Keratinocyte (primary cell): Measurements from ENCODE around the gene KRT78.

ENCODE experiments used
- CTCF ChIP-seq, 3 experiments: IDR thresholded peaks in 1 of 3; conservative IDR thresholded peaks in 1 of 3; optimal IDR thresholded peaks in 1 of 3; 2 replicates in 2 of 3; 3 replicates in 1 of 3; pipeline versions ENCODE3 to v1.5.1; 2011; ENCODE audit warnings: low read length in 3 of 3, mild to moderate bottlenecking in 3 of 3, moderate library complexity in 2 of 3, control low read depth in 1 of 3, inconsistent platforms in 1 of 3; ENCODE audit not compliant: insufficient read depth in 2 of 3; ENCODE audit errors: extremely low read depth in 1 of 3
- EZH2 ChIP-seq: IDR thresholded peaks from one replicate; pipeline ENCODE4 v1.6.1; 2012; ENCODE audit warnings: inconsistent platforms, mild to moderate bottlenecking, low read length, moderate library complexity

- TF ChIP-seq CTCF (optimal IDR thresholded peaks at IDR 0.05 in 1 of 3, IDR thresholded peaks at IDR 0.05 in 1 of 3, conservative IDR thresholded peaks at IDR 0.05 in 1 of 3; ENCODE audit: extremely low read depth in 1 of 3, insufficient read depth in 2 of 3, low read length in 3 of 3): no peak
- TF ChIP-seq EZH2: no peak
Measured at GRCh38 chr12:52851787-52852186, 3.0 kb upstream of the KRT78 start.
